Raji (cell line): Measurements from ENCODE around the gene WRAP53.

Source experiments
- POLR2A ChIP-seq: IDR thresholded peaks from 2 replicates; pipeline ENCODE4 v1.6.1; 2011; ENCODE audit warnings: low read depth, low read length, control low read depth; ENCODE audit not compliant: insufficient read depth

Gene WRAP53

GRCh38 chr17:7700510-7700909, 12.2 kb downstream of the WRAP53 start:
- no peak for TF ChIP-seq POLR2A

- TF ChIP-seq POLR2A = no peak
Observed at GRCh38 chr17:7701681-7702080, 13.4 kb downstream of the WRAP53 start.

GRCh38 chr17:7702776-7703175, 14.5 kb downstream of the WRAP53 start:
- TF ChIP-seq POLR2A = no peak

- TF ChIP-seq POLR2A = no peak
Observed at GRCh38 chr17:7703584-7704479, 15.6 kb downstream of the WRAP53 start.

GRCh38 chr17:7704601-7705268, 16.5 kb downstream of the WRAP53 start, which contains the start of gene EFNB3:
Gene EFNB3 (plus strand): TSS chr17:7705202. CDS start chr17:7705599, 397 bp downstream.
- TF ChIP-seq POLR2A = no peak

- TF ChIP-seq POLR2A = no peak
Observed at GRCh38 chr17:7705269-7706255, 17.3 kb downstream of the WRAP53 start.

- no peak for TF ChIP-seq POLR2A
Observed at GRCh38 chr17:7706631-7707354, 18.5 kb downstream of the WRAP53 start.

- TF ChIP-seq POLR2A = no peak
Observed at GRCh38 chr17:7707446-7707845, 19.2 kb downstream of the WRAP53 start.

- TF ChIP-seq POLR2A = no peak
Observed at GRCh38 chr17:7707858-7708750, 19.8 kb downstream of the WRAP53 start.

- no peak for TF ChIP-seq POLR2A
Observed at GRCh38 chr17:7709031-7709430, 20.8 kb downstream of the WRAP53 start.

GRCh38 chr17:7710301-7710700, 22.0 kb downstream of the WRAP53 start:
- TF ChIP-seq POLR2A = no peak

GRCh38 chr17:7711051-7711755, 22.9 kb downstream of the WRAP53 start:
- TF ChIP-seq POLR2A = no peak

- TF ChIP-seq POLR2A = no peak
Observed at GRCh38 chr17:7712111-7712771, 24.0 kb downstream of the WRAP53 start.

GRCh38 chr17:7713782-7714181, 25.5 kb downstream of the WRAP53 start:
- TF ChIP-seq POLR2A = no peak
